Gastroesophageal sphincter (tissue), 4 donors: ENCODE measurements around the gene ARNT2. TPM values are rescaled to one million over a fixed set of nuclear protein-coding genes. Genes with fewer than 3 reads are reported as not detected.

Source experiments
- ATAC-seq: fragments of 150-250 bp; one replicate; pipeline ENCODE4 v1.9.1; 2016; ENCODE audit warnings: mild to moderate bottlenecking, moderate library complexity
- H3K27ac ChIP-seq, 4 donors: fragments of 200-600 bp; sonication (generic) in 3 of 4; 1 replicate in 3 of 4; 2 replicates in 1 of 4; pipeline ENCODE4 v1.5.1; 2016 to 2019
- H3K27me3 ChIP-seq: fragments of 200-600 bp; sonication (generic); one replicate; pipeline ENCODE4 v1.5.1; 2019
- H3K36me3 ChIP-seq, 2 donors: fragments of 200-600 bp; sonication (generic); one replicate each; pipeline ENCODE4 v1.5.1; 2019; ENCODE audit warnings: control low read depth in 1 of 2
- H3K4me1 ChIP-seq, 3 donors: fragments of 200-600 bp; sonication (generic); 1 replicate in 2 of 3; 2 replicates in 1 of 3; pipeline ENCODE4 v1.5.1; 2016 to 2019; ENCODE audit warnings: control low read depth in 2 of 3
- H3K4me3 ChIP-seq, 2 donors: fragments of 200-600 bp; sonication (generic); one replicate each; pipeline ENCODE4 v1.5.1; 2019; ENCODE audit warnings: mild to moderate bottlenecking in 1 of 2, moderate library complexity in 1 of 2
- H3K9me3 ChIP-seq, 3 donors: fragments of 200-600 bp; sonication (generic); one replicate each; pipeline ENCODE4 v1.5.1; 2017 to 2019; ENCODE audit warnings: control low read depth in 2 of 3
- EP300 ChIP-seq: sonication (generic); formaldehyde crosslinking; IDR thresholded peaks from one replicate; pipeline ENCODE4 v1.6.1; 2017; ENCODE audit warnings: antibody characterized with exemption, mild to moderate bottlenecking
- POLR2A ChIP-seq, 2 donors: fragments of 450-650 bp; IDR thresholded peaks; one replicate each; pipeline ENCODE4 v1.6.1; 2017; ENCODE audit warnings: antibody characterized with exemption in 2 of 2, mild to moderate bottlenecking in 2 of 2, moderate library complexity in 1 of 2
- POLR2AphosphoS5 ChIP-seq: sonication (generic); formaldehyde crosslinking; IDR thresholded peaks from one replicate; pipeline ENCODE4 v1.6.1; 2017; ENCODE audit warnings: antibody characterized with exemption
- WGBS, 2 donors: methylation state at CpG; one replicate each; pipeline ENCODE4 v1.1.5; 2018; ENCODE audit warnings: low coverage in 1 of 2; 5-methylcytosine and 5-hydroxymethylcytosine counted together
- total RNA-seq, 4 donors: library from RNA; depleted of rRNA; stranded (reverse); fragments of >200 nt; gene quantifications; one replicate each; pipeline ENCODE4 v1.1.0, GENCODE V29; 2016
- TF ChIP-seq, protein P1 (sequence below), 4 experiments: fragments of 200-600 bp in 2 of 4; fragments of 450-650 bp in 2 of 4; sonication (generic) in 1 of 4; IDR thresholded peaks; one replicate each; pipeline ENCODE4 v1.5.1; 2017 to 2019; ENCODE audit warnings: antibody characterized with exemption in 4 of 4, mild to moderate bottlenecking in 2 of 4, moderate library complexity in 2 of 4

Gene ARNT2
- total RNA-seq, 4 donors from 2014 or later, result 6.7 to 11.6 (median 9.4) TPM

DNA sequence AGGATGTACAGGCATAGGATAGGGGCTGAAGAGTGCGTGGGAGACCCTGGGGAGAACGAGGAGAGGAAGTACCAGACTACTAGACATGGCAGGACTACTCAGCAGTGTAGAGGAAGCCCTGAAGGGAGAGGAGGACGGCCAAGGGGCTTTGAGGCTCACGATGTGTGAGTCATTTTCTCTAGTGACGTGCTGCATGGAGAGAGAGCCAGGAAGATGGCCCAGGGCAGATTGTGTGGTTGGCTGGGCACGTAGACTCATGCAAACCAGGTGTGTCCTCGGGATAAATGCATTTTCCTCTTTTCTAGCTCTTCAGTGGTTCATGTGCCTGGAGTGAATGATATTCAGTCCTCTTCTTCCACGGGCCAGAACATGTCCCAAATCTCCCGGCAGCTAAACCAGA lies 175.9 kb downstream of the ARNT2 start:
- H3K4me3 ChIP-seq, result no peak overlapping the region
- H3K4me1 ChIP-seq, result no peaks in the 10 kb centered on the region
- TF ChIP-seq EP300 (no peak), POLR2A (IDR thresholded peaks at IDR 0.05) (no peak), POLR2AphosphoS5 (no peak)
- TF ChIP-seq, protein P1, sequence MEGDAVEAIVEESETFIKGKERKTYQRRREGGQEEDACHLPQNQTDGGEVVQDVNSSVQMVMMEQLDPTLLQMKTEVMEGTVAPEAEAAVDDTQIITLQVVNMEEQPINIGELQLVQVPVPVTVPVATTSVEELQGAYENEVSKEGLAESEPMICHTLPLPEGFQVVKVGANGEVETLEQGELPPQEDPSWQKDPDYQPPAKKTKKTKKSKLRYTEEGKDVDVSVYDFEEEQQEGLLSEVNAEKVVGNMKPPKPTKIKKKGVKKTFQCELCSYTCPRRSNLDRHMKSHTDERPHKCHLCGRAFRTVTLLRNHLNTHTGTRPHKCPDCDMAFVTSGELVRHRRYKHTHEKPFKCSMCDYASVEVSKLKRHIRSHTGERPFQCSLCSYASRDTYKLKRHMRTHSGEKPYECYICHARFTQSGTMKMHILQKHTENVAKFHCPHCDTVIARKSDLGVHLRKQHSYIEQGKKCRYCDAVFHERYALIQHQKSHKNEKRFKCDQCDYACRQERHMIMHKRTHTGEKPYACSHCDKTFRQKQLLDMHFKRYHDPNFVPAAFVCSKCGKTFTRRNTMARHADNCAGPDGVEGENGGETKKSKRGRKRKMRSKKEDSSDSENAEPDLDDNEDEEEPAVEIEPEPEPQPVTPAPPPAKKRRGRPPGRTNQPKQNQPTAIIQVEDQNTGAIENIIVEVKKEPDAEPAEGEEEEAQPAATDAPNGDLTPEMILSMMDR (IDR thresholded peaks at IDR 0.05), result no peak
- no peak for ATAC-seq
- 58 to 75% methylated on average over 7 to 9 of the region's 9 CpGs for WGBS, 2 donors
- H3K36me3 ChIP-seq, result peaks cover 0 to 81% of the 10 kb centered on the region in 2 donors
- H3K27ac ChIP-seq, result no peak overlapping the region
- H3K27me3 ChIP-seq, result no peaks in the 10 kb centered on the region
- no peaks in the 10 kb centered on the region for H3K9me3 ChIP-seq

DNA sequence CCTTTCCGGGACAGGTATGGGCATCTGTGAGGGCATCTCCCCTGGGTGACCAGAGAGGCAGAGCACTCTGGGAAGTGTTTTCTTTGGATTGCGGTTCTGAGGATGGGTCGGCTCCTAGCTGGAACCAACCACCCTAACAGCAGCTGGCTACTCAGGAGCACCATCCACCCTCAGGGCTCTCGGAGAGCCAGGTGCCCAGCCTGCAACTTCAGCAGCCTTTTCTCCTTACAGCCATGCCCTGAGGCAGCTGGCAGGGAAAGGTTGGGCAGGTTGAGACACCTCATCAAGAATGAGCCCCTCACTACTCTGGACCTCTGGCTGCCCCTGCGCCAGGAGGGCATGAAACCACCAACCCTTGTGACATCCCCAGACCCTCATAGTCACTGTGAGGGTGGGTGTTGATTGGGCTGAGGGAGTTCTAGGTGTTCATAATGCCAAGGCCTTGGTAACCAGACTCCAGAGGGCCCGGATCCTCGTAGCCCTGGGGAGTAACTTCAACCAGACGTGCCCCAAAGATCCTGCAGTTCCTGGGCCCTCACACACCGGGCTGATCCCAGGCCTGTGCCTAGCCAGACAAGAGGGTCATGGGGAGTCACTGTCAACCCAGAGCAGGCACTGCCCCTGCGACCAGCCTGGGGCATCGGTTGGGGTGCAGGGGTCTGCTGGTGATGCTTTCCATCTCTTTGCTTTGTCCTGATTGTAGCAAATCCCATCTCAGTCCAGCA lies 176.5 kb downstream of the ARNT2 start:
- H3K27me3 ChIP-seq, result no peaks in the 10 kb centered on the region
- WGBS, 2 donors, result no CpG with 5 or more reads among the region's 11 CpGs
- TF ChIP-seq POLR2AphosphoS5 (no peak), EP300 (no peak), POLR2A (IDR thresholded peaks at IDR 0.05) (no peak)
- TF ChIP-seq, protein P1 (IDR thresholded peaks at IDR 0.05), result no peak
- no peak overlapping the region for H3K27ac ChIP-seq
- no peaks in the 10 kb centered on the region for H3K9me3 ChIP-seq
- peaks cover 0 to 78% of the 10 kb centered on the region in 2 donors for H3K36me3 ChIP-seq
- no peaks in the 10 kb centered on the region for H3K4me1 ChIP-seq
- no peak overlapping the region for H3K4me3 ChIP-seq
- no peak for ATAC-seq

DNA sequence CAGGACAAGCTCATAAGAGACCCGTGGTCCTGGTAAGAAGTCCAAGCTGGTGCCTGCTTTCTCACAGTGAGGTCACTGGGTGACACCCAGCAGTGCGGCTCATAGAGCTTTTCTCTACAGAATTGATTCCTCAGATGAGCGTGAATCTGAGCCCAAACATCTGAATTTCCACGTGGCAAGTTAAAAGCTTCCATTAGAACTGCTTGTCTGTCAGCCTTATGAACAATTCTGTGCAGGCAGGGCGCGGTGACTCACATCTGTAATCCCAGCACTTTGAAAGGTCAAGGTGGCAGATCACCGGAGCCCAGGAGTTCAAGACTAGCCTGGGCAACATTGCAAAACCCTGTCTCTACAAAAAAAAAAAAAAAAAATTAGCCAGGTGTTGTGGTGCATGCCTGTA lies 177.8 kb downstream of the ARNT2 start:
- Histone ChIP-seq H3K9me3 (no peaks in the 10 kb centered on the region), H3K4me1 (no peaks in the 10 kb centered on the region), H3K36me3 (peaks cover 0 to 66% of the 10 kb centered on the region in 2 donors), H3K4me3 (no peak overlapping the region), H3K27ac (no peak overlapping the region), H3K27me3 (no peaks in the 10 kb centered on the region)
- ATAC-seq, result no peak
- 80 to 90% methylated on average over 2 of the region's 7 CpGs for WGBS, 2 donors
- TF ChIP-seq, protein P1 (IDR thresholded peaks at IDR 0.05), result no peak
- no peak for TF ChIP-seq POLR2AphosphoS5
- no peak for TF ChIP-seq POLR2A (IDR thresholded peaks at IDR 0.05)
- TF ChIP-seq EP300, result no peak

DNA sequence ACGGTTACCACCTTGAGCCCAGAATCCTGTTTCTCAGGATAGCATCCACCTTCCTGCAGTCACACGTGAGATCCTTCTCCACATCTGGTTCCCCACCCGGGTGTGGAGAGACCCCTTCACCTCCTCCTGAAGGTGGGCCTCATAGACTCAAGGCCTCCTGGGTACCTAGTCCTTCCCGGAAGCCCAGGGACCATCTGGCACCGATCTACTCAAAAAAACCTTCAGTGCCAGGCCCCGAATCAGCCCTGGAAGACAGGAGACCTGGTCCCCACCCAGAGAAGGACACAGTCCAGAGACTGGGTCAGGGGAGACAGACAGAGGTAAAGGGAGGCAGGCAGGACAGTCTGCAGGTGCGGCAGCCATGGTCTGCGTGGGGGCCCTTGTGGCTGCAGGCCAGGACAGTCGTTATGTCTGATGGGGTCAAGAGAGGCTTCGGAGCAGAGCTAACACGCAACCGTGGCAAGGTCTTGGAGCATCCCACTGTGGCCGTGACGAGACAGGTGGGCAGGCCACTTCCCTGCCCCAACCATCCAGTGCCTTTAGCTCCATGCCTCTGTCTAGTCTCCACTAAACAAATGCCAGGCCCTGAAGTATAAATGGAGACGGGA lies 178.7 kb downstream of the ARNT2 start:
- WGBS, 2 donors, result 83 to 89% methylated on average over 1 to 3 of the region's 15 CpGs
- Histone ChIP-seq H3K4me3 (no peak overlapping the region), H3K9me3 (no peaks in the 10 kb centered on the region), H3K27me3 (no peaks in the 10 kb centered on the region), H3K36me3 (peaks cover 0 to 57% of the 10 kb centered on the region in 2 donors), H3K4me1 (no peaks in the 10 kb centered on the region), H3K27ac (no peak overlapping the region)
- ATAC-seq, result no peak
- TF ChIP-seq POLR2A (IDR thresholded peaks at IDR 0.05) (no peak), EP300 (no peak), POLR2AphosphoS5 (no peak)
- TF ChIP-seq, protein P1 (IDR thresholded peaks at IDR 0.05), result no peak

DNA sequence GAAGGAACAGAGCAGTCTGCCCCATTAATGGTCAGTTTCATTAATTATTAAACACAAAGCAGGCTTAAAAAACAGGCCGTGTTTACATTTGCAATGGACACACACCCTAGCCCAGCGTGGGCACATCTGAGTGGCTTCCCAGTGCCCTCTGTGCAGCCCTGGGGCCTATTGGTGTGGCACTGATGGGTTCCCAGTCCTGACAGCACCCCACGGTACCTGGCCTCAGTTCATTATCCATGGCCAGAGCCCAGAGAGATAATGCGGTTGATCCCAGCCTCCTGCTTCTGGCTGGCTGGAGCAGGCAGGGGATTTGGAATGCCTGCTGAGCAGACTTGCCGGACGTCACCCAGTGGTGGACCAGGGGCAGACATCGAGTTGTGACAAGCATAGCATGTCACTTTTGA lies 180.4 kb downstream of the ARNT2 start:
- Histone ChIP-seq H3K27me3 (no peaks in the 10 kb centered on the region), H3K9me3 (no peaks in the 10 kb centered on the region), H3K4me3 (no peak overlapping the region), H3K27ac (no peak overlapping the region), H3K4me1 (no peaks in the 10 kb centered on the region), H3K36me3 (peaks cover 0 to 59% of the 10 kb centered on the region in 2 donors)
- WGBS, 2 donors, result 73% methylated on average over 3 of the region's 7 CpGs; no CpG with 5 or more reads in 1 of the 2 donors
- no peak for TF ChIP-seq POLR2A (IDR thresholded peaks at IDR 0.05)
- TF ChIP-seq, protein P1 (IDR thresholded peaks at IDR 0.05), result no peak
- no peak for TF ChIP-seq POLR2AphosphoS5
- no peak for TF ChIP-seq EP300
- ATAC-seq, result no peak
